ENCODE measurements around the gene ATP6V0A4. TPM values are rescaled to one million over a fixed set of nuclear protein-coding genes. Genes with fewer than 3 reads are reported as not detected.
"Not testable (repeated sequence)": the region's sequence is repeated elsewhere in the genome, so short reads cannot be mapped to it uniquely, and the experiment has no call there.

The ATP6V0A4 gene
- total RNA-seq, 1 experiment from 2014 or later = not detected

DNA sequence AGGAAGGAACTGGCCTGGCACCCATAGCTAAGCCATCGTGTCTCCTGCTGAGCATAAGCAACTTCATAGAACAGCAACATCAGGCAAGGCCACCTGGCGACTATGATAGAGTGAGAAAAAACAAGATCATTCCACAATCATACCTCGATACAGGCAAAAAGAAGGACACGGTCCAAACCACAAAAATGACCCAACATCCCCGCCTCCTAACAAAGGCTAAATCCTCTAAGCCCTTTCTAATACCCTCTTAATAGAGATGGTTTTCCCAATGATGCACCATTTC is 56.6 kb downstream of the ATP6V0A4 start:
- Histone ChIP-seq H3K79me2 (ENCODE audit: low read length) (no peaks in the 10 kb centered on the region), H3K36me3 (ENCODE audit: insufficient read depth, low read length) (no peaks in the 10 kb centered on the region), H3K4me3 (ENCODE audit: low read length) (no peak overlapping the region), H3K4me2 (ENCODE audit: low read depth, low read length, poor library complexity, severe bottlenecking) (no peak overlapping the region), H2AFZ (ENCODE audit: low read length) (no peak overlapping the region), H3K4me1 (ENCODE audit: low read length) (no peaks in the 10 kb centered on the region), H3K9me3 (ENCODE audit: low read length) (no peaks in the 10 kb centered on the region), H3K9me2 (replicated peaks; ENCODE audit: insufficient read depth, low read length) (no peaks in the 10 kb centered on the region), H3K27me3 (ENCODE audit: low read length) (no peaks in the 10 kb centered on the region), H3K9ac (ENCODE audit: low read length) (no peak overlapping the region), H3K27ac (ENCODE audit: low read length) (no peak overlapping the region), H4K20me1 (ENCODE audit: insufficient read depth, low read depth, low read length) (no peaks in the 10 kb centered on the region)
- DNase-seq = no peak

DNA sequence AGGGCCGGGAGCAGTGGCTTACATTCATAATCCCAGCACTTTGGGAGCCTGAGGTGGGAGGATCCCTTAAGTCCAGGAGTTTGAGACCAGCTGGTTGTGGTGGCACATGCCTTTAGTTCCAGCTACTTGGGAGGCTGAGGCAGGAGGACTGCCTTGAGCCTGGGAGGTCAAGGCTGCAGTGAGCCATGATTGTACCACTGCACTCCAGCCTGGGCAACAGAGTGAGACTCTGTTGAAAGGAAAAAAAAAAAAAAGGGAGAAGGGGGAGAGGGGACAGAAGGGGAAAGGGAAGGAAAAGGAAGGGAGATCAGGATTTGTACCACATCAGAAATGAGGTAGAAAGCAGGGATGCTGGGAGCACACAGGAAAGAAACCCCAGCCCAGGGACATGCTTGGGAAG is 58.1 kb downstream of the ATP6V0A4 start:
- Histone ChIP-seq H3K9me3 (ENCODE audit: low read length) (no peaks in the 10 kb centered on the region), H3K4me2 (ENCODE audit: low read depth, low read length, poor library complexity, severe bottlenecking) (no peak overlapping the region)

DNA sequence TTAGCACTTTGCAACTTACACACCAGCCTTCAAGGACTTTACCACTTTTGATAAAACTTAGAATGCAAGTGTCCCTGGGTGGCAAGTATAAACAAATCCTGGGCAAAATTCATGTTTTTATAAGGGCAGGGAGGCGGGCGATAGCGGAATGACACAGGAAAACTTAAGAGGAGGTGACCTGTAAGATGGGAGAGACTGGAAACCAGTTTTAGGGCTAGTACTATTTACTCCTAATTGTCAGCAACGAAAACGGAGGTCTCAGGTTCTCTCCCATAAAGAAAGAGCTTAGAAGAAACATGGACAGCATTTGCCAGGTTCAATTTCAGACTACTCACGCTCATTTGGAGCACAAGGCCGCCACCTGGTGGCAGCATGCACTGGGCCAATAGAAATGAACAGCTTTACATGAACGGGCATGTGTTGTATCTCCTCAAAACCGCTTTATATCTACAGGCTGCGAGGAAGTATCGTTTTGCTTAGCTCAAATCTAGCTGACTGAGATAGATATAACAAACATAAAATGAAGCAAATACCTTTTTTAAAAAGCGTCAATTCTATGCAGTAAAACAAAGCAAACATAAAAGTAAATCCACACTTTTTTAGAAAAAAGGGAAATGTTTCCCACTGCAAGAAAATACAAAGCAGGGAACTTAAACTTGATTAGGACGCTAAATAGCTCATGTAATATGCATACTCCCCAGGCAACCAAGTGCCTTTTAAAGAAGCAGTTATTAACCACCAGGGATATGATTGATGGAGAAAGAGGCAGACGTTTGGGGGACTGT is 59.3 kb downstream of the ATP6V0A4 start:
- Histone ChIP-seq H3K4me1 (ENCODE audit: low read length) (no peaks in the 10 kb centered on the region), H2AFZ (ENCODE audit: low read length) (no peak overlapping the region), H3K4me2 (ENCODE audit: low read depth, low read length, poor library complexity, severe bottlenecking) (no peak overlapping the region), H3K9me2 (replicated peaks; ENCODE audit: insufficient read depth, low read length) (no peaks in the 10 kb centered on the region), H3K9me3 (ENCODE audit: low read length) (no peaks in the 10 kb centered on the region), H3K27me3 (ENCODE audit: low read length) (no peaks in the 10 kb centered on the region), H3K9ac (ENCODE audit: low read length) (no peak overlapping the region), H4K20me1 (ENCODE audit: insufficient read depth, low read depth, low read length) (no peaks in the 10 kb centered on the region), H3K36me3 (ENCODE audit: insufficient read depth, low read length) (no peaks in the 10 kb centered on the region), H3K79me2 (ENCODE audit: low read length) (no peaks in the 10 kb centered on the region), H3K27ac (ENCODE audit: low read length) (no peak overlapping the region), H3K4me3 (ENCODE audit: low read length) (no peak overlapping the region)
- DNase-seq = peak; percentile 92

More for the DNA sequence above, 58.1 kb downstream of the ATP6V0A4 start:
- no peak overlapping the region for H2AFZ ChIP-seq (ENCODE audit: low read length)
- no peaks in the 10 kb centered on the region for H3K36me3 ChIP-seq (ENCODE audit: insufficient read depth, low read length)
- no peak overlapping the region for H3K4me3 ChIP-seq (ENCODE audit: low read length)
- no peaks in the 10 kb centered on the region for H3K27me3 ChIP-seq (ENCODE audit: low read length)
- no peak for DNase-seq
- no peaks in the 10 kb centered on the region for H3K79me2 ChIP-seq (ENCODE audit: low read length)
- H3K4me1 ChIP-seq (ENCODE audit: low read length) = no peaks in the 10 kb centered on the region
- no peak overlapping the region for H3K27ac ChIP-seq (ENCODE audit: low read length)
- H4K20me1 ChIP-seq (ENCODE audit: insufficient read depth, low read depth, low read length) = no peaks in the 10 kb centered on the region
- H3K9me2 ChIP-seq (replicated peaks; ENCODE audit: insufficient read depth, low read length) = no peaks in the 10 kb centered on the region
- no peak overlapping the region for H3K9ac ChIP-seq (ENCODE audit: low read length)

DNA sequence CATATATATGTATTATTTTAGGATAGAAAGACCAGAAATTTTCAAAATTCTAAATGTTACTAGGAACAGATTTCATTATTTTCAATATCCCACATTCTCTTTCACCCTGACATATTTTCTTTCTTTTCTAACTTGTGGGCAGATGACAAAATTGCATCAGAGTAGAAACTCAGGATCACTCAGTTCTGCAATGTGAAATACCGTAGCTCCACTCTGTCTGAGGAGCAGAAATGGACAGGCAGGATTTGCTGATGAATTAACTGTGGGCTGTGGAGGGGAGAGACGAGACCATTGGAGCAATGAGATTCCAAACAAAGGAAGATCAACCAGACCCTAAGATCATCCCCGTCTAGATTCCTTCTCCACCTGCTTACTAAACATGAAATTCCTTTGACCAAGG is 59.9 kb downstream of the ATP6V0A4 start:
- Histone ChIP-seq H3K9me3 (ENCODE audit: low read length) (no peaks in the 10 kb centered on the region), H3K79me2 (ENCODE audit: low read length) (no peaks in the 10 kb centered on the region), H3K4me3 (ENCODE audit: low read length) (no peak overlapping the region), H3K4me1 (ENCODE audit: low read length) (no peaks in the 10 kb centered on the region), H4K20me1 (ENCODE audit: insufficient read depth, low read depth, low read length) (no peaks in the 10 kb centered on the region), H3K36me3 (ENCODE audit: insufficient read depth, low read length) (no peaks in the 10 kb centered on the region), H3K27me3 (ENCODE audit: low read length) (no peaks in the 10 kb centered on the region), H3K9me2 (replicated peaks; ENCODE audit: insufficient read depth, low read length) (no peaks in the 10 kb centered on the region), H3K27ac (ENCODE audit: low read length) (no peak overlapping the region), H2AFZ (ENCODE audit: low read length) (no peak overlapping the region), H3K4me2 (ENCODE audit: low read depth, low read length, poor library complexity, severe bottlenecking) (no peak overlapping the region), H3K9ac (ENCODE audit: low read length) (no peak overlapping the region)
- no peak for DNase-seq

DNA sequence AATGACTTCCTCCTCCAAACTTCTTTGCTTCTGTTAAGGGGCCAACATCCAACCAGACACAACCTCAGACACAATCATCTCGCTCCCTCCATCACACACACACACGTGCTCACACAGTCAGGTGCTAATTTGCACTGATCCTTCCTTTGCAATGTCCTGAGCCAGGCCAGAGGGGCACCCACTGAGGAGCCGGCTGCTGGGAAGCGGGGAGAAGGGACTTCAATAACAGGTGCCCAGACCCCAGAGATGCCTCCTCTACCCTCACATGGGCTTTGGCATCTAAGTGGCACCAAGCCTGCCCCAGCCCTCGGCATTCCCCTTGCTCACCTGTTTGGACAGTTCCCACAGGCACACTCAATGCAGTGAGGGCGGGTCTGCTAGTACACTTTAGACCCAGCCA is 62.6 kb downstream of the ATP6V0A4 start:
- Histone ChIP-seq H2AFZ (ENCODE audit: low read length) (no peak overlapping the region), H3K9me2 (replicated peaks; ENCODE audit: insufficient read depth, low read length) (no peaks in the 10 kb centered on the region), H3K4me3 (ENCODE audit: low read length) (no peak overlapping the region), H3K4me2 (ENCODE audit: low read depth, low read length, poor library complexity, severe bottlenecking) (no peak overlapping the region), H4K20me1 (ENCODE audit: insufficient read depth, low read depth, low read length) (no peaks in the 10 kb centered on the region), H3K27ac (ENCODE audit: low read length) (no peak overlapping the region), H3K9ac (ENCODE audit: low read length) (no peak overlapping the region), H3K4me1 (ENCODE audit: low read length) (no peaks in the 10 kb centered on the region), H3K36me3 (ENCODE audit: insufficient read depth, low read length) (no peaks in the 10 kb centered on the region), H3K79me2 (ENCODE audit: low read length) (no peaks in the 10 kb centered on the region), H3K27me3 (ENCODE audit: low read length) (no peaks in the 10 kb centered on the region), H3K9me3 (ENCODE audit: low read length) (no peaks in the 10 kb centered on the region)
- DNase-seq = no peak

DNA sequence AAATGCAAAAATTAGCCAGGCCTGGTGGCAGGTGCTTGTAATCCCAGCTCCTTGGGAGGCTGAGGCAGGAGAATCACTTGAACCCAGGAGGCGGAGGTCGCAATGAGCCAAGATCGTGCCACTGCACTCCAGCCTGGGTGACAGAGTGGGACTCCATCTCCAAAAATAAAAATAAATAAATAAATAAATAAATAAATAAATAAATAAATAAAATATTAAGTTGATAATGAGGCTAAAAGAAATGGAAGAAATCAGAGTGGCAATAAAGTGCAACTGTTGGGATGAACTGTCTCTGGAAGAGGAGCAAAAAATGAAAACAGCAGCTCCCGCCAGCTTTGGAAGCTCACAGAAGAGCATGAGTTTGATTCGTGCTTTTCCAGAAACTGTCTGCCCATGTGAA is 66.3 kb downstream of the ATP6V0A4 start:
- H3K27me3 ChIP-seq (ENCODE audit: low read length); H3K27ac ChIP-seq (ENCODE audit: low read length); H3K9me2 ChIP-seq (replicated peaks; ENCODE audit: insufficient read depth, low read length); H3K4me1 ChIP-seq (ENCODE audit: low read length); H3K79me2 ChIP-seq (ENCODE audit: low read length); H3K9ac ChIP-seq (ENCODE audit: low read length); H3K4me3 ChIP-seq (ENCODE audit: low read length); H3K36me3 ChIP-seq (ENCODE audit: insufficient read depth, low read length); H2AFZ ChIP-seq (ENCODE audit: low read length); H3K9me3 ChIP-seq (ENCODE audit: low read length); H3K4me2 ChIP-seq (ENCODE audit: low read depth, low read length, poor library complexity, severe bottlenecking); DNase-seq; H4K20me1 ChIP-seq (ENCODE audit: insufficient read depth, low read depth, low read length): not testable (repeated sequence)

DNA sequence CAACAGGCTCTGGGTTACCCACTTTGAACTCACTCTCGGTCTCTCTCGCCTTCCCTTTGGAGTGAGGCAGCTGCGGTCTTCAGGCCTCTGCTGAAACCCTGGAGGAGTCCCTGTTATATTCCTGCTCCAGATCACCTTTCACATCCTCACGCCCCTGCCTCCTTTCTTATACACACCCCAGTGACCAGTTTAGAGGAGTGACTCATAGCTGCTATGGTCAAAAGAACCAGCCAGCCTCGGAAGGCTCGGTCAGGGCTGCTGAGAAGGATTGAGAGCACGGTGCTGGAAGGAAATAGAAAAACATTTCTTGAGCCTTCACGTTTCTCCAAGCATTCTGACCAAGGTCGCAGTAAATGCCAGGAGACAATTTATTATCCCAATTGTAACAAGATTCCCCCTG is 68.6 kb downstream of the ATP6V0A4 start:
- H3K27me3 ChIP-seq (ENCODE audit: low read length) = no peaks in the 10 kb centered on the region
- no peaks in the 10 kb centered on the region for H3K4me1 ChIP-seq (ENCODE audit: low read length)
- no peaks in the 10 kb centered on the region for H3K9me2 ChIP-seq (replicated peaks; ENCODE audit: insufficient read depth, low read length)
- no peak for DNase-seq
- H2AFZ ChIP-seq (ENCODE audit: low read length) = no peak overlapping the region
- H3K4me3 ChIP-seq (ENCODE audit: low read length) = no peak overlapping the region
- H4K20me1 ChIP-seq (ENCODE audit: insufficient read depth, low read depth, low read length) = no peaks in the 10 kb centered on the region
- H3K79me2 ChIP-seq (ENCODE audit: low read length) = no peaks in the 10 kb centered on the region
- H3K36me3 ChIP-seq (ENCODE audit: insufficient read depth, low read length) = no peaks in the 10 kb centered on the region
- H3K9ac ChIP-seq (ENCODE audit: low read length) = no peak overlapping the region
- H3K4me2 ChIP-seq (ENCODE audit: low read depth, low read length, poor library complexity, severe bottlenecking) = no peak overlapping the region
- no peaks in the 10 kb centered on the region for H3K9me3 ChIP-seq (ENCODE audit: low read length)
- no peak overlapping the region for H3K27ac ChIP-seq (ENCODE audit: low read length)

DNA sequence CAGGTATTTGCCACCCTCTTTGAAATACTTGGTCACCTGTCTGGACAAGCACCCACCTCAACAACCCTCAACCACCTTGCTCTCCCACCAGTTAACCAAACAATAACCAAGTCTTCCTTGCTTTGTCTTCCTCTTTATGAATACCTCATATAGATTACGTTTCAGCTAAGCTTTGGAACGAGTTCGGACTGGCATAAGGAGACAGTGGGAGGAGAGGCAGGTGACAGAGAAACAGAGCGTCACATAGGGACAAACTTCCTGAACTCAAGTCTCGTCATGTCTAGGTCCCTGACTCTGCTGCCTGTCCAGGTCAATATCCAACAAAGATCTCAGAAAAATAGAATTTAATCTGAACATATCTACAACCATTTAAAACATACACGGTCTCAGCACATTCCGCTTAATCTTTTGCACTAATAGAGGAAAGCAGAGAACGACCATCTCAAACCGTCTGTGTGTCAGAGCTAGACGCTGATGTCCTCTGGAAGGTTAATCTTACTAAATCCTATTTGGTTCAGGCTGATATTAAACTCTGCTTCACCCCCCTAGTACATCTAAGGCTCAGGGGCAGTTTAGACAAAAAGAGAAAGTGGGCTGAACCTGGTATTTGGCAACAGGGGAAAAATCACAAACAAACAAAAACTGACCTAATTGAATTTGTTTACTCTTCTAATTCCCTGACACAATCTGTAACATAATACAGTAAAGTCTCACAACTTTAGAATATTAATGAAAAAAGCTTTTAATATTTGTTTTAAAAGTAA is 70.5 kb downstream of the ATP6V0A4 start:
- no peaks in the 10 kb centered on the region for H3K79me2 ChIP-seq (ENCODE audit: low read length)
- no peaks in the 10 kb centered on the region for H3K9me3 ChIP-seq (ENCODE audit: low read length)
- H3K4me3 ChIP-seq (ENCODE audit: low read length) = no peak overlapping the region
- H2AFZ ChIP-seq (ENCODE audit: low read length) = no peak overlapping the region
- H3K27ac ChIP-seq (ENCODE audit: low read length) = no peak overlapping the region
- no peak overlapping the region for H3K4me2 ChIP-seq (ENCODE audit: low read depth, low read length, poor library complexity, severe bottlenecking)
- no peaks in the 10 kb centered on the region for H3K4me1 ChIP-seq (ENCODE audit: low read length)
- no peak overlapping the region for H3K9ac ChIP-seq (ENCODE audit: low read length)
- no peaks in the 10 kb centered on the region for H3K27me3 ChIP-seq (ENCODE audit: low read length)
- H4K20me1 ChIP-seq (ENCODE audit: insufficient read depth, low read depth, low read length) = no peaks in the 10 kb centered on the region
- no peaks in the 10 kb centered on the region for H3K9me2 ChIP-seq (replicated peaks; ENCODE audit: insufficient read depth, low read length)
- no peaks in the 10 kb centered on the region for H3K36me3 ChIP-seq (ENCODE audit: insufficient read depth, low read length)
- no peak for DNase-seq
